GM18951 (cell line): ENCODE data around the gene NTHL1.

Experiments
- POLR2A ChIP-seq: IDR thresholded peaks from 4 replicates; pipeline ENCODE4 v1.6.1; 2011; ENCODE audit warnings: mild to moderate bottlenecking; ENCODE audit not compliant: insufficient read length, insufficient read depth; ENCODE audit errors: extremely low read depth
- in situ Hi-C: fragments of 300-500 bp; cut with MboI; formaldehyde crosslinking; loops from one replicate; pipeline ENCODE4 v1.12.0; 2022; ENCODE audit warnings: low sequenced_read_pairs, mixed read lengths, inconsistent platforms; ENCODE audit not compliant: unreplicated experiment

NTHL1 gene

DNA sequence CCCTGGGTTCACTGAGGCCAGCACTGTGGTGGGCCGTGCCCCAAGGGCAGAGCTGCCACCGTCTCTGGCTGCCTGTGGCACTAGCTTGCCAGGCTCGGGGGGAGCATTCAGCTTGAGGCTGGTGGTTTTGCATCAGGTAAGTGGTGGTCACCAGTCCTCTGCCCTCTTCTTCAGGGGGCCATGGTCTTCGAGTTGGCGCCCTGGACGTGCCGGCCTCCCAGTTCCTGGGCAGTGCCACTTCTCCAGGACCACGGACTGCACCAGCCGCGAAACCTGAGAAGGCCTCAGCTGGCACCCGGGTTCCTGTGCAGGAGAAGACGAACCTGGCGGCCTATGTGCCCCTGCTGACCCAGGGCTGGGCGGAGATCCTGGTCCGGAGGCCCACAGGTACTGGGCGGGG, 32.4 kb upstream of the NTHL1 start:
- in situ Hi-C loops: no loop called here
- TF ChIP-seq POLR2A: no peak

DNA sequence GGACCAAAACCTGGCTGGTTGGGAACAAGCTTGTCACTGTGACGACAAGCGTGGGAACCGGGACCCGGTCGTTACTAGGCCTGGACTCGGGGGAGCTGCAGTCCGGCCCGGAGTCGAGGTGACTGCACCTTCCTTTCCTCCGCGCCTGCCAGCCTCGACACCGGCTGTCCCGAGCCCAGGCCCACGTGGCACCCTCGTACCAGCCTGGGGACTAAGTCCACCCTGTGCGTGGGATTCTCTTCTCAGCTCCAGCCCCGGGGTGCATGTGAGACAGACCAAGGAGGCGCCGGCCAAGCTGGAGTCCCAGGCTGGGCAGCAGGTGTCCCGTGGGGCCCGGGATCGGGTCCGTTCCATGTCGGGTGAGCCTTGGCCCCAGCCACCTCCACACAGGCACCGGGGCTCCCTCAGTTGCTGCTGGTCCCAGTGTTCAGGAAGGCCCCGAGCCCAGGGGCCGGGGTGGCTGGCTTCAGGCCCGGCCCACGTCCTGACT, 31.7 kb upstream of the NTHL1 start:
- TF ChIP-seq POLR2A: no peak

DNA sequence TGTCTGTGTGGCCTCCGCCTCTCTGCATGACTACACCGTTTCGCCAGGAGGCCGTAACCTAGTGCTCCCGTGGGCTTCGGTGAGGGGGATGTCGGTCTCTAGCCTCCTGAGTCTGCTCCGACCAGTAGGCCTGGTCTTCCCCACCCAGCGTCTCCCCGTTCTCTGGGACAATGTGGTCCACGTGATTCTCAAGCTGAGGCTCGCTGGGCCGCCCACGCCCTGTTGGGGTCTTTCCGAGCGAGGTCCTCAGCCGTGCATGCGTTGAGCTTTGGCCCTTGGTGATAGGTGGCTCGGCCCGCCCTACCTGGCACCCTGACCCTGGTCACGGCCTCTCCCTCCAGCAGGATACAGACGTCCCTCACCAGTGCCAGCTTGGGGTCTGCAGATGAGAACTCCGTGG, 31.1 kb upstream of the NTHL1 start:
- in situ Hi-C loops: no loop called here
- no peak for TF ChIP-seq POLR2A

More for the DNA sequence above, 31.7 kb upstream of the NTHL1 start:
- in situ Hi-C loops: no loop called here

DNA sequence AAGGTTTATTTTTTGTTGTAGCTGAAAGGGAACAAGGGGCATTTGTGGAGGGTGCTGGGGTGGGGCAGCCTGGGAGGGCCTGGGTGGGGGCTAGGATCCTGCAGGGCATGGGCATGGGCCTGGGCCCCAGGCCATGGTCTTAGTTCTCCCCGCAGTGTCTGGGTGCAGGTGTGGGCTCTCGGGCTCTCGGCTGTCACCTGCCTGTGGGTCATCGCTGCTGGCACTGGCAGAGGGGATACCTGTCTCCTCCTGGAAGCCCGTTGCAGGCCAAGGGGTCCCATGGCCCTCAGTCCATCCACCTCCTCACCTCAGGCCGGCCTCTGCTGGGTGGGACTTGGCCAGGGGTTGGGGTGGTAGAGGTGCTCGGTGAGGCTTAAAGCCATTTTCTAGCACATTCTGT, 30.5 kb upstream of the NTHL1 start:
- in situ Hi-C loops: no loop called here

DNA sequence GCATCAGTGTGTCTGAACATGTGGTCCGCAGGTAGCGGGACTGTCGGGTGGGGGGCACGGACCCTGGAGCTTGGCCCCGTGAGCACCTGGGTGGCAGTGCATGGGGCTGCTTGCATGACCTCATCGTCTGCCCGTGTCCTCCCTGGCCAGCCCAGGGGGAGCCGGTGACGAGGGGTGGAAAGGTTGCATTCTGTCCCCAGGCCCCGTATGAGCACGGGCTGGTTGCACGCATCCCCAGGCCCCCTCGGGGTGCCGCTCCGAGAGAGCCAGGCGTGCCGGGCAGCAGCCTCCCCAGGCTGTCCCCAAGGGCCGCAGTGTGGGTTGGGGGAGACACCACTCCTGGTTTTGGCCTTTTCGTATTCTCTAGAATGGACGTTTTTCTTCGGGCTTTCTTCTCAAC, 30.1 kb upstream of the NTHL1 start:
- in situ Hi-C loops: no loop called here

More for the DNA sequence above, 30.5 kb upstream of the NTHL1 start:
- TF ChIP-seq POLR2A: no peak

DNA sequence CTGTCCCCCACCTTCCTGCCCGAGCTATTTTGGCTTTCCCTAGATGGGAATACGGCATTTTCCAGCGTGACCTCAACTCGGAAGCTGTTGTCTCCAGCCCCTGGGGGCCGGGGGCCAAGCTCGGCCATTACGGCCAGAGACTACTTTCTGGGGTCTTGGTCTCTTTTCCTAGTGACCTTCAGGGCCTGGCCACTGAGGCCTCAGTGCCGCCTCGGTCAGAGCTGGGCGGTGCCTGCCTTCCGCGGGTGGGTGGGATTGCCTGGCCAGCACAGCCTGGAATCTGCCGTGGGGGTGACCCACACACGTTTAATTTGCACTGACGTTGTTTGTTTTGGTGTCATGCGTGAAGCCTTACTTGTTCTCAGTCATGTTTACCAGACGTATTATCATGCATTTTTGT, 29.4 kb upstream of the NTHL1 start:
- TF ChIP-seq POLR2A: no peak
- in situ Hi-C loops: no loop called here

More for the DNA sequence above, 30.1 kb upstream of the NTHL1 start:
- no peak for TF ChIP-seq POLR2A

DNA sequence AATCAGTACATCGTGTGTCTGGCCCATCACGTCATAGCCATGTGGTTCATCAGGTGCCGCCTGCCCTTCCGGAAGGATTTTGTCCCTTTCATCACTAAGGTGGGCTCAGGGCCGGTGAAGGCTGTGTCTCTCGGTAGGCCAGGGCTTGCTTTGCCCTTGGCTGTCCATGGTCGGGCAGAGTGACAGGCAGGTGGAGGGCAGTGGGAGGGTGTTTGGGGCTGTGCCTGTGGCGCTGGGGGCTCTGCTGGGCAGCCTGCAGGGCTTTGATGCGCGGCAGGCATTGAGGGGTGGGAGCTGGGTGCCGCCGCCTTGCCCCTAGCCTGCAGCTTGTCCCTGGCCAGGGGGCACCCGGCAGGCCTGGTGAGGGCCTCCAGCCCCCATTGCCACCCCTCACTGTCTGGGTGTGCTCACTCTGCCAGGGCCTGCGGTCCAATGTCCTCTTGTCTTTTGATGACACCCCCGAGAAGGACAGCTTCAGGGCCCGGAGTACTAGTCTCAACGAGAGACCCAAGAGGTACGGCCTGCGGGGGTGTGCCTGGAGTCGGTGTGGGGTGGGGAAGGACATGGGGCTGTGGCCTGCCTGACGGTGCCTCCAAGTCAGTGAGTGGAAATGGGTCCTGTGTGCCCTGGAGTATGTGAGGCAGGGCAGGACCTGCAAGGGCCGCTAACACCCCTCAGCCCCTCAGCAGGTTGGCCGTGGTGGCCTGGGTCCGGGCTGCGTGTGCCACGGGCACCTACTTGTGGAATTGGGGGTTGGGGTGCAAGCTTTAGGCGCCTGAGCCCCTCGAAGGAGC, 28.6 kb upstream of the NTHL1 start:
- in situ Hi-C loops: no loop called here
- TF ChIP-seq POLR2A: no peak

DNA sequence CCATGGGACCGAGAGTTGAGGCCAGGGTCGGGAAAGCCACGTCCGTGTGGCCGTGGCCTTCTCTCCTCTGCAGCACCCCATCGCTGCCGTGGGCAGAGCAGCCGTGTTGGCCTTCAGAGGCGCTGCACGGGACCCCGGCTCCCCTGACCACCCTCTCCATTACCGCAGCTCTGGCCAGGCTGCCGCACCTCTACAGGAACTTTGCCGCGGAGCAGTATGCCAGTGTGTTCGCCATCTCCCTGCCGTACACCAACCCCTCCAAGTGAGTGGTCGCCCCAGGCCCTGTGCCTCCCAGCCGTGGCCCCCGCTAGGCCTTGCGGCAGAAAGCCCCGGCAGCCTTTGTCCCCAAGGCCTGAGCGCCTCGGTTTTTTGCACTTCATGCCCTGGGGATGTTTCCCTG, 28.0 kb upstream of the NTHL1 start:
- TF ChIP-seq POLR2A: no peak
- in situ Hi-C loops: no loop called here

DNA sequence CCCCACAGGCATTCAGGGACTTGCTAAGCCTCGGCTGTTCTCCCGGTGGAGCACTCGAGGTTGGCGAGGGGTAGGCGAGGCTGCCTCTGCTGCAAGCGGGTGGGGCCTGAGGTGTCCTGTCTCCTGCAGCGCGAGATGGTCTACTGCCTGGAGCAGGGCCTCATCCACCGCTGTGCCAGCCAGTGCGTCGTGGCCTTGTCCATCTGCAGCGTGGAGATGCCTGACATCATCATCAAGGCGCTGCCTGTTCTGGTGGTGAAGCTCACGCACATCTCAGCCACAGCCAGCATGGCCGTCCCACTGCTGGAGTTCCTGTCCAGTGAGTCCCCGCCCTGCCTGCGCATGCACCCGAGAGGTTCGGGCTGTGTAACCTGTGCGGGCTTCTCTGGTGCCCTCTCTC, 26.4 kb upstream of the NTHL1 start:
- no peak for TF ChIP-seq POLR2A
- in situ Hi-C loops: no loop called here

DNA sequence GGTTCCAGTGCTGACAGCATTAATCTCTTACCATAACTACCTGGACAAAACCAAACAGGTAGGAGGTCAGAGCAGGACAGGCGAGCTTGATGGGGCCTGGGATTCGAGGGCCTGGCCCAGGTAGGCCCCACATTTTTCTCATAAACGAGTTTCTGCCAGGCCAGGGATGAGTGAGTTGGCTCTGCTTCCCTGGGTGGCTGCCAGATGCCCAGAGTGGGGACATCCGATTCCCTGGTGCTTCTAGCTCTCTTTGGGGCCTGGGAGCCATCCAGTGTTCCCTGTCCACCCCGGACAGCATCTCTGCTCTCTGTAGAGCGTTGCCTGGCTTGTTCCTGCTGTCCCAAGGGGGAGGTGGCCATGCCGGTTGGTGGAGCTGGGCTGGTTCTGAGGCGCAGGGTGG, 25.3 kb upstream of the NTHL1 start:
- no peak for TF ChIP-seq POLR2A
- in situ Hi-C loops: no loop called here

DNA sequence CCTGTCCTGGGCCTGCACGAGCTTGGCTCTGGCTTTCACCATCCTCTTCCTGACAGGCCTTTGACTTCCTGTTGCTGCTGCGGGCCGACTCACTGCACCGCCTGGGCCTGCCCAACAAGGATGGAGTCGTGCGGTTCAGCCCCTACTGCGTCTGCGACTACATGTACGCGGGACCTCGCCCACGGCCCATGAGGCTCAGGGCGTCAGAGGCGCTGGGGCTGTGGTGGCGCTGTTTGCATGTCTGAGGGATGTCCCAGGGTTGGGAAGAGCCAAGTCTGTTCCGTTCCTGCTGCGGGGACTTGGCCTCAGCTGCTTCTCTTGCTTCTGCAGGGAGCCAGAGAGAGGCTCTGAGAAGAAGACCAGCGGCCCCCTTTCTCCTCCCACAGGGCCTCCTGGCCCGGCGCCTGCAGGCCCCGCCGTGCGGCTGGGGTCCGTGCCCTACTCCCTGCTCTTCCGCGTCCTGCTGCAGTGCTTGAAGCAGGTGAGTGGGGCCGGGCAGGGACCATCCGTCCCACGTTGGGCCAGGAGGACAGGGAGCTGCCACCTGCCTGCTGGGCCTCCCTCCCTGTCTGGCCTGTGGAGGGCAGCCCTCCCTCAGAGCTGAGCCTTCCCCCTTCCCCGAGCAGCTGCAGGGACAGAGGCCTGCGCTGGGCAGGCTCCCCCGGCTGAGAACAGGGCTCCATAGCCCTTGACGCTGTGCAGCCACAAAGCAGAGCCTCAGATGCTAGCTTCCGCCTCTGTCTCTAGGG, 24.0 kb upstream of the NTHL1 start:
- no peak for TF ChIP-seq POLR2A
- in situ Hi-C loops: no loop called here

DNA sequence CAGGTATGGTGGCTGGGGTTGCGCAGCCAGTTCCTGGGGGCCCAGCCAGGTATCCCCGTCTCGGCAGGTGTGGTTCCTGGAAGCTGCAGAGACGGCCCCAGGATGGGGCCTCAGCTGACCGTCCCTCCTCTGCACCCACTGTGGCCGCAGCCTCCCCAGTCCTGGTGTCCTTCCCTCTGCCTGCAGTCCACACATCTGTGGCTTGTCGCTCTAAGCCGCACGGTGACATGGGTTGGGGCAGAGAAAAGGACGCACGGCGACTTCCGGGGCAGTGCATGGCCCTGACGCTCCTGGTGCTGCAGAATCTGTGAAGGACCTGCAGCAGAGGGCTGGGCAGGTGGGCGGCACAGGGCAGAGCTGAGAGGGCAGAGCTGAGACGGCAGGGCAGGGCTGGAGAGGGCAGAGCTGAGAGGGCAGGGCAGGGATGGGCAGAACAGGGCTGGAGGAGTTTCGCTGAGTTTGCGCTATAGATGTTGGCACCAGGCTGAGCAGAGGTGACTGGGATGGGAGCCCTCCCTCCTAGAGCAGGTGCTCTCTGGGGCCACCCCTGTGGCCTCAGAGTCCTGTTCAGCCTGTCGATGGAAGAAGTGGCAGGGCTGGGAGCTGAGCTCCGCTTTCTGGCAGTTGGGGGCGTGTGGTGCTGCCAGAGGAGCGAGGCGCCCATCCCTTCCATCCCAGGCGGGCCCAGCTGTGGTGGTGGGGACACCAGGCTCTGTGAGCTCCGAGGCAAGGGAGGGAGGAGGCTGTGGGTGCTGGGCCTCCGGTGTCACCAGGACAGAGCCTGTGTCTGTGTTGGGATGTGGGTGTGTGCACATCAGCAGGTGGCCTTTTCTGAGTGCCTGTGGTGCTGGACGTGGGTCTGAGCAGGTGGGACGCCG, 23.2 kb upstream of the NTHL1 start:
- TF ChIP-seq POLR2A: no peak
- in situ Hi-C loops: no loop called here

DNA sequence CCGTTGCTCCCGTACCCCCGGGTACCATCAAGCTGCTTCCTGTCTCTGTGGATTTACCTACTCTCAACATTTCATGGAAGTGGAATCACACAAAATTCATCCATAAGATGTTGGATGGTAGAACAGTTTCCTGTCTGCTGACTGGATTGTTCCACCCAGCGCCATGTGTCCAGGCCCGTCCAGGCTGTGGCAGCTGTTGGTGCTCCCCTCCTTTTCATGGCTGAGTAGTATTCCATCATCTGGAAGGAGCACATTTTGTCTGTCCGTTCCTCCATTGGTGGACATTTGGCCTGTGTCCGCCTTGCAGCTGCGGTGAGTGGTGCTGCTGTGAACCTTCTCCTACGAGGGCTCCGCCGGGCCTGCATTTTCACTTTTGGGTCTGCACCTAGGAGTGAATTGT, 18.5 kb upstream of the NTHL1 start:
- in situ Hi-C loops: no loop called here
- TF ChIP-seq POLR2A: no peak
